AG04450 (cell line): ENCODE measurements around the gene RASL10B. TPM values are rescaled to one million over a fixed set of nuclear protein-coding genes. Genes with fewer than 3 reads are reported as not detected.
"Not testable (repeated sequence)": the region's sequence is repeated elsewhere in the genome, so short reads cannot be mapped to it uniquely, and the experiment has no call there.

ENCODE experiments used
- CTCF ChIA-PET: fragments of 300-600, 350-600 bp; formaldehyde crosslinking; extraction: SDS; loops from one replicate; lab custom pipeline; 2022; ENCODE audit warnings: antibody characterized with exemption, inconsistent platforms; lab: Charles Lee
- POLR2A ChIA-PET: fragments of 350-600 bp; formaldehyde crosslinking; extraction: SDS; loops from one replicate; lab custom pipeline; 2021; ENCODE audit warnings: antibody characterized with exemption, inconsistent platforms; lab: Yijun Ruan, JAX
- DNase-seq: peaks from one replicate; pipeline ENCODE4 v3.0.0-alpha.2; 2011; ENCODE audit warnings: low read depth, low spot score
- H3K27ac ChIP-seq: one replicate; pipeline ENCODE4 v1.5.1; 2012; ENCODE audit warnings: low read depth, low read length, control low read depth
- H3K27me3 ChIP-seq: one replicate; pipeline ENCODE4 v1.6.0; 2012; ENCODE audit warnings: low read length; ENCODE audit not compliant: control insufficient read depth, insufficient read depth
- H3K4me3 ChIP-seq: 2 replicates; pipeline ENCODE4 v1.5.1; 2011; ENCODE audit warnings: mild to moderate bottlenecking, low read depth, low read length, control low read depth
- H3K9me3 ChIP-seq: 2 replicates; pipeline ENCODE4 v1.5.1; 2012; ENCODE audit warnings: low read length; ENCODE audit not compliant: control insufficient read depth, insufficient read depth
- CTCF ChIP-seq: IDR thresholded peaks from 2 replicates; pipeline ENCODE4 v1.5.1; 2011; ENCODE audit warnings: low read depth, low read length, control low read depth, inconsistent platforms
- polyA plus RNA-seq: library from polyadenylated mRNA; depleted of rRNA; stranded (reverse); fragments of >200 nt; gene quantifications from 2 replicates; pipeline ENCODE4 v1.2.3, GENCODE V29; 2011

Gene RASL10B
- polyA plus RNA-seq, 1 experiment, result 3.3 TPM

DNA sequence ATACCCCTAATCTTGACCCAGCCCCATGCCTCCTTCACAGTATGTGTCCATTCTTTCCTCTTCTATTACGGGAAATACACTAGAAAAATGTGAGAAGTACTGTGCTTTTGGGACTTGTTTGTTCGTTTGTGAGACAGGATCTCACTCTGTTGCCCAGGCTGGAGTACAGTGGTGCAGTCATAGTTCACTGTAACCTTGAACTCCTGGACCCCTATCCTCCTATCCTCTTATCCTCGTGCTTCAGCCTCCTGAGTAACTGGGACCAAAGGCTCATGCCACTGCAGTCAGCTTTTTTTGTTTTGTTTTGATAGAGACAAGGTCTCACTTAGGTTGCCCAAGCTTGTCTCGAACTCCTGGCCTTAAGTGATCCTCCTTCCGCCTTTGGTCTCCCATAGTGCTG lies 29.9 kb upstream of the RASL10B start:
- H3K4me3 ChIP-seq, result no peak overlapping the region
- no peak overlapping the region for H3K27ac ChIP-seq
- ChIA-PET POLR2A (no interaction called here), CTCF (no interaction called here)
- no peaks in the 10 kb centered on the region for H3K27me3 ChIP-seq
- H3K9me3 ChIP-seq, result no peaks in the 10 kb centered on the region
- DNase-seq, result no peak
- no peak for TF ChIP-seq CTCF

DNA sequence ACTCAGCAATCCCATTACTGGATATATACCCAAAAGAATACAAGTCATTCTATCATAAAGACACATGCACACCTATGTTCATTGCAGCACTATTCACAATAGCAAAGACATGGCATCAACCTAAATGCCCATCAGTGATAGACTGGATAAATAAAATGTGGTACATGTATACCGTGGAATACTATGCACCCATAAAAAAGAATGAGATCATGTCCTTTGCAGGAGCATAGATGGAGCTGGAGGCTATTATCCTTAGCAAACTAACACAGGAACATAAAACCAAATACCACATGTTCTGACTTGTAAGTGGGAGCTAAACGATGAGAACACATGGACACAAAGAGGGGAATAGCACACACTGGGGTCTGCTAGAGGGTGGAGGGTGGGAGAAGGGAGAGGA lies 28.1 kb upstream of the RASL10B start:
- H3K27ac ChIP-seq, H3K9me3 ChIP-seq, POLR2A ChIA-PET, H3K4me3 ChIP-seq, DNase-seq, H3K27me3 ChIP-seq: not testable (repeated sequence)
- CTCF ChIA-PET, result interaction anchor here (2.7 kb wide), 1 partner anchor 45 kb away, joined by 13 read pairs; no protein-coding TSS in a partner anchor

DNA sequence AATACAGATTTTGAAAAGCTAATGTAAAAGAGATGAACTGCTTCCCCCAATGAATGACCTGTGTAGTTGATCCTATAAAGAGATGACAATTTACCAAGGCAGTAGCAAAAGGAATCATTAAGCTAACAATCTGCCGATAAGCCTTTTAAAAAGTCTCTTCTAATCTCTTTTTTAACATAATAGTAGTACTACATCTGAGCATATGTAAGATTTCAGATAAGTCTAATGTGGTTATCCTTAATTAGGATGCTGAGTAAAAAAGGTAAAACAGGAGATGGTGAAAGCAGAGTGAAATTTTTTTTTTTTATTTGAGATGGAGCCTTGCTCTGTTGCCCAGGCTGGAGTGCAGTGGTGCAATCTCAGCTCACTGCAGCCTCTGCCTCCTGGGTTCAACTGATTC lies 26.2 kb upstream of the RASL10B start:
- Histone ChIP-seq H3K27me3 (no peaks in the 10 kb centered on the region), H3K27ac (no peak overlapping the region), H3K4me3 (no peak overlapping the region), H3K9me3 (no peaks in the 10 kb centered on the region)
- DNase-seq, result no peak
- ChIA-PET CTCF (interaction anchor here (0.5 to 2.7 kb wide), 3 partner anchors 34 to 92 kb away, joined by 3 to 13 read pairs (median 6); no protein-coding TSS in a partner anchor), POLR2A (no interaction called here)
- no peak for TF ChIP-seq CTCF

- TF ChIP-seq CTCF, result no peak
- Histone ChIP-seq H3K27me3 (no peaks in the 10 kb centered on the region), H3K27ac (no peak overlapping the region), H3K9me3 (no peaks in the 10 kb centered on the region), H3K4me3 (no peak overlapping the region)
- POLR2A ChIA-PET, result no interaction called here
- DNase-seq, result no peak
- CTCF ChIA-PET, result interaction anchor here (0.5 to 2.7 kb wide), 3 partner anchors 34 to 93 kb away, joined by 3 to 13 read pairs (median 6); no protein-coding TSS in a partner anchor
Observed at GRCh38 chr17:35705705-35706104, 25.7 kb upstream of the RASL10B start.

- CTCF ChIA-PET, result interaction anchor here (1.3 kb wide), 1 partner anchor 97 kb away, joined by 3 read pairs; no protein-coding TSS in a partner anchor
- Histone ChIP-seq H3K9me3 (no peaks in the 10 kb centered on the region), H3K4me3 (no peak overlapping the region), H3K27ac (no peak overlapping the region), H3K27me3 (no peaks in the 10 kb centered on the region)
- POLR2A ChIA-PET, result no interaction called here
- TF ChIP-seq CTCF, result no peak
- DNase-seq, result no peak
Observed at GRCh38 chr17:35708149-35708548, 23.3 kb upstream of the RASL10B start.
